NCI-H510A treated with DMSO at 0.1 percent for 48 hours (cell line): ENCODE results near the gene TBC1D16.
A peak's percentile ranks its signal among the peaks of the same experiment; 100 is the strongest.
"Not testable (repeated sequence)": the region's sequence is repeated elsewhere in the genome, so short reads cannot be mapped to it uniquely, and the experiment has no call there.

ENCODE experiments used
- DNase-seq: peaks from one replicate; lab custom pipeline; 2025; lab: John Stamatoyannopoulos, UW

The TBC1D16 gene

GRCh38 chr17:80002690-80003490, 32.8 kb downstream of the TBC1D16 start:
- no peak for DNase-seq

GRCh38 chr17:80002070-80002641, 33.5 kb downstream of the TBC1D16 start:
- no peak for DNase-seq

DNA sequence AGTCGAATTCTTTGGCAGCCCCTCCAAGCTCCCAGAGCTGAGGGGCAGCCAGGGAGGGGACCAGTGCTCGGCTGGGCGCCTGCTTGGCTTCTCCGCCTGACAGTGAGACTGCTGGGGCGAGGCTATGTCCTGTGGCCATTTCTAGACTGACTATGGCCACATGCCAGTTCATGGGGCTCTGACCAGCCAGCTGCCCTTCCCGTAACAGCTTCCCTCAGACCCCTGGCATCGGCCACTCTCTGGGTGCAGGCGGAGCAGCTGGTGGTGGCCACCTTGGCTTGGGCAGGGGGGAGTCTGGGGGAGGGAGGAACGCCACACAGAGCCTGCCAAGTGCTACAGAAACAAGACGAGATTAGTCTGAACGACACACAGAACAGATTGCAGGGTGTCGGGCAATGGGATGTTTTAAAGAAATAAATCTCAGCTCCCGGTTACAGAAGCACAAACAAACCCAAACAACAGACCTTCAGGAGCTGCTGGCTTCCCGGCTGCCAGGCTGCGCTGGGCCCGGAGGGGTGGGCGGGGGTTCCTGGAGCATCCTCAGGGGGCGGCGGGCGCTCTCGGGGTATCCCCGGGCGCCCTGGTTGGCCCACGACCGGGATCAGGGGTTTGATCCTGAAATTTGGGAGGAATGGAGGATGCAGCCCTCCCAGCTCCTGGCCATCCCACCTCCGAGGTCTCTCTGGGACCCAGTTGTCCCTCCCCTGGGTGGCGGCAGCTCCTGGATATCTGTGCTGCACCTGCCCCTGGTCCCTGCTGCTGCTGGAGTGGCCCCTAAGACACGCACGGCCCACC, 34.5 kb downstream of the TBC1D16 start:
- DNase-seq, result no peak

- DNase-seq, result no peak
Measured at GRCh38 chr17:80000136-80000535, 35.5 kb downstream of the TBC1D16 start.

- DNase-seq, result no peak
Measured at GRCh38 chr17:79997011-79997660, 38.5 kb downstream of the TBC1D16 start.

DNA sequence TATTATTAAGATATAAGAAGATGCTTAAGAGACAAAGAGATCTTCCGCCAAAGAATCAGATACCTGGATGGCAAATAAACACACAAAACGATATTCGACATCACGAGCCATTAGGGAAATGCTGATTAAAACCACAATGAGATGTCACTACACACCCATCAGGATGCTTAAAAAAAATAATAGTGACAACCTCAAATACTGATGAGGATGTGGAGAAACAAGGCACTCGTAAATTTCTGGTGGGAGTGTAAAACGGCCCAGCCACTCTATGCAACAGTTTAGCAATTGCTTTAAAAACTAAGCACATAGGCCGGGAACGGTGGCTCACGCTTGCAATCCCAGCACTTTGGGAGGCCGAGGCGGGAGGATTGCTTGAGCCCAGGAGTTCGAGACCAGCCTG, 39.4 kb downstream of the TBC1D16 start:
- DNase-seq, result no peak

DNA sequence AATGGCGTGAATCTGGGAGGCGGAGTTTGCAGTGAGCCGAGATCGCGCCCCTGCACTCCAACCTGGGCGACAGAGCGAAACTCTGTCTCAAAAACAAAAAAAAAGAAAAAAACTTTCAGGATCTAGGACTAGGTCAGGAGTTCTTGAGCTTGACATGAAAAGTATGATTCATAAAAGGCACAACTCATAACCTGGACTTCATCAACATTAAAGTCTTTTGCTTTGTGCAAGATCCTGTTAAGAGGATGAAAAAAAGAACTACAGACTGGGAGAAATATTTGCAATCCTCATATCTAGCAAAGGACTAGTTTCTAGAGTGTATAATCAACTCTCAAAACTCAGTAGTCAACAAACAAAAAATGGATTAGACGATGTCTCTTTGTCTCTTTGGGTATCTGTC, 40.0 kb downstream of the TBC1D16 start:
- DNase-seq, result no peak

- DNase-seq, result no peak
Measured at GRCh38 chr17:79994602-79995001, 41.1 kb downstream of the TBC1D16 start.

- DNase-seq, result not testable (repeated sequence)
Measured at GRCh38 chr17:79994228-79994569, 41.5 kb downstream of the TBC1D16 start.

GRCh38 chr17:79993390-79994227, 42.1 kb downstream of the TBC1D16 start:
- peak; percentile 69 for DNase-seq

DNA sequence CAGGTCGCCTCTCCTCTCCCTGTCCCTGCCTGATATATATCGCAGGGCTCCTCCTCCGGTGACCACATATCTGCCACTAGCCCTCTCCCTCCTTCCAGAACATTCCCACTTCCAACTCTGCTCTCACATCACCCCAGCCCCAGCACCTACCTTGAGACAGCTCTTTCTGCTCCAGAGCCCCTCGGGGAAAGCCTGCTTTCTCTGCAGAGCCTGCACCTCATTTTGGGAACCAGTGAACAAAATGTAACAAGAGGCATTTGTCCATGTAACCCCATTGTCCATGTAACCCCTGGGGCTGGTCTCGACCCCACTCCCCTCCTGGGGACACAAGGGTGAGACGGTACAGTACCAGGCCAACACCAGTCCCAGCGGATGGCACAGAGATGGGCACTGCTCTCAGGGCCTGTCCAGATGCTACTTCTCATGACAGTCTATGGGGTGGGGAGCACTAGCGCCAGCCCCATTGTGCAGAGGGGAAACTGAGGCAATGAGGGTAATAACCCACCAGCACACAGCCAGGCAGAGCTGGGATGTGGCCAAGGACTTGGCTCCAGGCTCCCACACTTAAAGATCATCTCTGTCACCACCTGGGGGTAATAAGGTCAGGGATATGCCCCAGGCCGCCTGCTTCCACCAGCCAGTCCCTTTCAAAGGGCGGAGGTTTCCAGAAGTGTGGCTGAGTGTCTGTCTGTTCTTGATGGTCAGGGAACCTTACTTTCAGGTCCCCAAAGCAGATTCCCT, 42.9 kb downstream of the TBC1D16 start:
- peak; percentile 52 for DNase-seq

GRCh38 chr17:79991924-79992648, 43.6 kb downstream of the TBC1D16 start:
- peak; percentile 52 for DNase-seq

DNA sequence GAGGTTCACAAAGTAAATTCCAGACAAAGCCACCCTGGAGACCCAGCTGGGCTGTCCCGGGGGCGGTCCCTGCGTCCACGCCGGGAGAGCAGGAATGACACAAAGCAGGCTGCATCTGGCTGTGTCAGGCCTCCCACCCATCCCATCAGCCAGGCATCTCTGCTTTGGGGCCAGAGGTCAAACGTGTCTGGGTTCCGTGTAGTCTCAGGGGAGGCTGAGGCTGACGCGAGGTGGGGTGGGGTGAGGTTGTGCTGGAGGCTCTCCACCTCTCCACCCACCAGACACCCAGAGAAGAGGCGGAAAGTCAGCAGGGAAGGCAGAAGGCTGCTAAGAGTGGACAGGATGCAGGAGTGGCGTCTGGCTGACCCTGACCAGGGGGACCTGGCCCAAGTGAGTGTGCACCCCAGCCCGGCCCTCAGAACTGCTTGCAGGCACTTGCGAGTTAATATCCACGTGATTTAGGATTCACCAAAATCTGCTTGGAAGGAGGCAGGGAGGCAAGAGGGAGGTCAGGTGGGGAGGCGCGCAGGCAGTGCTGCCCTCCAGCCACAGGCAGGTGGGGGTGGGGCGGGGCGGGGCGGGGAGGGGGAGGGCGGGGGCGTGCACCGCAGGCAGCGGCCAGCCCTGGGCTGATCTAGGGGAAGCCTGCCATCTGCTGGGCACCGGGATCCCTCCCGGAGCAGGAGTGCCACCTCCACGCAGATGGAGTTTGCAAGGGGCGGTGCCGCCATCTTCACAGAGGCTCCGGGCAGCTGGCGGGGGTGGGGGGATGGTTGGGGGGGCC, 44.3 kb downstream of the TBC1D16 start:
- DNase-seq, result peak; percentile 72

GRCh38 chr17:79990704-79991103, 45.0 kb downstream of the TBC1D16 start:
- DNase-seq, result no peak

- DNase-seq, result no peak
Measured at GRCh38 chr17:79990051-79990592, 45.5 kb downstream of the TBC1D16 start.

DNA sequence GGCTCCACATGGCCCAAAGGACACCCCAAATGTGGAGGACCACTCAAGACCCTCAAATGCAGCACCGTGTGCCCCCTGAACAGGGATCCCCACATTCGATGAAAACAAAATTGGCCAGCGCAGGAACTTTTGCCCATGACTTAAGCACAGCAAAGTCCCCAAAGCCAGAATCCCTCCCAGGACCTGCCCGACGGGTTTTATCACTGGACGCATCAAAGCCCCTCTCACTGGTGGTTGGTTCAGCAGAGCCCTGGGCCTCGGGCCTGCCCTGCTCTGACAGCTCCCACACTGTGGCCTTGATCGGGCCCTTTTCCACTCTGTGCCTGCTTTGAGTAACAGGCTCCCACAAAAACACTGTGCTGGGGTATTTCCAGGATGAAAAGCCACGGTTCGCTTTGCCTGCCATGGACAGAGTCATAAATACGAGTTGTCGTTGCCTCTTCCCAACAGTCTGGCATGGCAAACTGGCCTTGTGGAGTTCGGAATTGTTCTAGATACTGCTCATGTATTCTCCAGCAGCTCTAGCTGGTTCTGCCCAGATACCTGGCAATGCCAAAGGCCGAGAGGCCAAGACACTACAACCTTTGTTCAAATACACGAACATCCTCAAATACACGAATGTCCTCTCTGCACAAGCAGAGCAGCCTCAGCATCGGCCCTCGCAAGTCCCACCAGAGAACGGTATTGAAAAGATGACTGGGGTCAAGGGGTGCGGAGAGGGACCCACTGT, 46.4 kb downstream of the TBC1D16 start:
- DNase-seq, result no peak

DNA sequence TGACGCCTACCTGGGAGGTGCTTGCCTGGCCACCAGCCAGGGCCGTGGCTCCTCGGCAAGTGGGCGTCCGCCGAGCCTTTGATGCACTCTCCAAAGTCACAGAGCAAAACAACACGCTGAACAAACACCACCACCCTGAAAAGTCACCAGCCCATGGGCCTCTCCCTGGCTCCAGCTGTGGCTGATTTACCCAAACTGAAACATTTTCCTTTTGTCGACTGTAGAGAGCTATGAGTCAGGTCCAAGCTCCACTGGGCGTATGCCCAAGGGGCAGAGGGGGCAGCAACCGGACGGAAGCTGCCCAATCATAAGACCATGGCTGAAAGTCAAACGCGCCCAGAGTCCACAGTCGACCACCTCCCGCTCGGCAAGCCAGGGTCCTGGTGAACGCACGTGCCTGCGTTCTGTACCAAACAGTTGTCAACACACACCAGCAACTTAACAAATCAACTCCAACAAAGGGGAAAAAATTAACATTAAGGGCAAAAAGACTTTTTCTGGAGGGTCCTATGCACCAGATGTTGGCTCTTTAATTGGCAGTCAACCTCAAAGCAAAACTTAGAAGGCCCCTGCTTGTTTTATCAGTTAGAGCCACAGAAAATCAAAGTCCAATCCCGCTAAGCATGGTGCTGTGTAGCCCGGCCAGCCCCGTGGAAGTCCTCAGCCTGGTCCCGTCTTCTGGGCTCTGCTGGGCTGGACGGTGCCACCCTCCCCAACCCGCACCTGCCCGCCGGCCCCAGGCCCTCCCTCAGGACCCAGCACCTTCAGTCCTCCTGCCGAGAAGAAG, 47.3 kb downstream of the TBC1D16 start:
- peak; percentile 81 for DNase-seq

GRCh38 chr17:79987935-79988184, 47.8 kb downstream of the TBC1D16 start:
- no peak for DNase-seq
